Measurements from ENCODE around the gene TAS2R7.
"Not testable (repeated sequence)": the region's sequence is repeated elsewhere in the genome, so short reads cannot be mapped to it uniquely, and the experiment has no call there.

Gene TAS2R7

GRCh38 chr12:10802587-10802986 is at the start of gene TAS2R7:
Gene TAS2R7 (minus strand): TSS chr12:10802627. CDS start chr12:10802570, 57 bp downstream.
- CTCF ChIA-PET, result no interaction called here
- H3K27me3 Mint-ChIP-seq, result peaks cover 7% of the 10 kb centered on the region
- no peaks in the 10 kb centered on the region for H3K9me3 Mint-ChIP-seq
- H3K4me1 Mint-ChIP-seq, result no peaks in the 10 kb centered on the region
- no peak within 1 kb of the TSS for H3K4me3 Mint-ChIP-seq
- DNase-seq, result no peak
- no peak within 1 kb of the TSS for H3K27ac Mint-ChIP-seq
- no peaks in the 10 kb centered on the region for H3K36me3 Mint-ChIP-seq

DNA sequence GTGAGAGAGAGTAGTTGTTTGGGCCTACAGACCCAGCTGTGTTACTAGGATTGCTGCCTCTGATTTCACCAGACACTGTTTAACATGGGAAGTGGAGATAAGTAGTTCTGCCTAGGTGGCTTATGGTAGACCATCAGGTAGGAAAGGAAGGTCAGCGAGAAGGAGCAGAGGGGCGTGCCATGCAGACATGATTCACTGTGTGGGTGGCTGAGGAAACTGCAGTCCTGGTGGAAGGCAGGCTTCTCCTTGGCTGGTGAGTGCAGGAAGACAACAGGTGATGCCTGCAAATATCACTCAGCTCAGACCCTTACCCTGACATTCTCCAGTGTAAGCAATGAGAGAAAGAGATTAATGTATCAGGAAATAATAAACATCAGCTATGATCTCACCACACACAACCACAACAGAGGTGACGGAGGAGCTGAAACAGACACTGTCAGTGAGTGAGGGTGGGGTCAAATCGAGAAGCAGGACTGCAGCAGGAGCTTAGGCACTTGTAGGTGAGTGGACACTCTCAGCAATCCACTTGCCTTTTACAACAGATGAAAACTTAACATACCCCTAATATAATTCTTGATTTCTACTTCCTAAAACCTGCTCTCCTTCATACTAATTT is 48.9 kb upstream of the TAS2R7 start:
- peaks cover 30% of the 10 kb centered on the region for H3K36me3 Mint-ChIP-seq
- no peak overlapping the region for H3K4me3 Mint-ChIP-seq
- DNase-seq, result no peak
- H3K4me1 Mint-ChIP-seq, result peaks cover 39% of the 10 kb centered on the region
- peaks cover 14% of the 10 kb centered on the region for H3K9me3 Mint-ChIP-seq
- no peak overlapping the region for H3K27ac Mint-ChIP-seq
- H3K27me3 Mint-ChIP-seq, result no peaks in the 10 kb centered on the region
- CTCF ChIA-PET, result no interaction called here

GRCh38 chr12:10849425-10849878 is 47.0 kb upstream of the TAS2R7 start, which contains the start of gene PRR4:
Gene PRR4 (minus strand): TSS chr12:10849475. CDS start chr12:10849437, 38 bp downstream.
- Mint-ChIP-seq H3K4me1 (peaks cover 39% of the 10 kb centered on the region), H3K36me3 (peaks cover 24% of the 10 kb centered on the region), H3K4me3 (no peak within 1 kb of the TSS), H3K9me3 (peaks cover 4% of the 10 kb centered on the region), H3K27ac (peak within 1 kb of the TSS; percentile 56), H3K27me3 (no peaks in the 10 kb centered on the region)
- CTCF ChIA-PET, result no interaction called here
- peak; percentile 62 for DNase-seq

DNA sequence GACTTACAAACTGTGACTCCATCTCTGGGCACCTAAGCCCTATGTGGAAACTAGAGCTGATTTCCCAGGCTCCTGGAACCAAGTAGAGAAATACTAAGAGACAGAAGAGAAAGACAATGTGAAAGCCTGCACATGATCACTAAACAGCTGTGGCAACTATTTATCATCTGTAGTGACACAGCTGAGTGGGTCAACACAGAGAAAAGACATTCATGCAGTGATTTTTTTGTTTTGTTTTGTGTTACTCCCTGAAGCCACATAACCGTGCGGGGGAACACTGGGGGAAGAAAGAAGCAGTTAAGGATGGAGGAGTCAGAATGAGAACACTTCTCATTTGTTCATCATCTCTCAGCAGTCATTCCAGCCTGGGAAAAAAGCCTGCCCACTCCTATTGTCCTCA is 45.3 kb upstream of the TAS2R7 start:
- Mint-ChIP-seq H3K27me3 (no peaks in the 10 kb centered on the region), H3K36me3 (peaks cover 24% of the 10 kb centered on the region), H3K27ac (no peak overlapping the region), H3K4me1 (peaks cover 39% of the 10 kb centered on the region), H3K9me3 (peaks cover 2% of the 10 kb centered on the region), H3K4me3 (no peak overlapping the region)
- CTCF ChIA-PET, result interaction anchor here (0.6 kb wide), 1 partner anchor 895 kb away, joined by 3 read pairs; no protein-coding TSS in a partner anchor
- DNase-seq, result no peak

DNA sequence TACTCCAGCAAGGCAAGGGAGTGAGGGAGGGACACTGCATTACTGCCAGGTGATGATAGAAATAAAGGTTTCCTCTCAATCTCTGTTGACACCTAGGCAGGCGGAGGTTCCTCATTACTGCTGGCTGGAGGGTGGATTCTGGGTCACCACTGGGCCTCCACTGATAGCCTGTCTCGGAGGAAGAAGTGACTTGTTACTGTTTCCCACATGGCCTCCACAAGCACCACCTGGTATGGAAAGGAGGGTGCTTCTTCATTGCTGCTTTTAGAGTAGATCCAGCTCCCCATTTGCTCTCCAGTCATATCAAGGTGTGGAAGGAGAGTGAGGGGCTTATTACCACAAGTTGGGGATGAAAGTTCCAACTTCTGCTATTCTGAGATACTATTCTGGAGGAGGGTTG is 40.4 kb upstream of the TAS2R7 start:
- DNase-seq, result no peak
- peaks cover 10% of the 10 kb centered on the region for H3K36me3 Mint-ChIP-seq
- no peak overlapping the region for H3K27ac Mint-ChIP-seq
- no peaks in the 10 kb centered on the region for H3K27me3 Mint-ChIP-seq
- H3K4me3 Mint-ChIP-seq, result no peak overlapping the region
- CTCF ChIA-PET, result no interaction called here
- no peaks in the 10 kb centered on the region for H3K4me1 Mint-ChIP-seq
- no peaks in the 10 kb centered on the region for H3K9me3 Mint-ChIP-seq

DNA sequence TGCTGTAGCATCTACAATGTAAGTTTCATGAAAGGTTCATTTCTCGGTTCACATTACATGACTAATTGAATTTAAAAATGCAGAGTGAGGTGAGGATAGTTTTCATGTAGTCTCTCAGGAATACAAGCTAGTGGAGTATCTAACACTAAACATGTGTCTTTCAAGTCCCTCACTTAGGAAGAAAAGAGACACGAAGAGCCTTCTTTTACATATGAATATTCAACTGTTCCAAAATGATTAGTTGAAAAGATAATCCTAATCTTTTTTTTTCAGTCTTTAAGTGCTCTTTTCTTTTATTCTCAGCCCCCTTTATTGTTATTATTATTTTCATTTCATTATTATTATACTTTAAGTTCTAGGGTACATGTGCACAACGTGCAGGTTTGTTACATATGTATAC is 36.0 kb upstream of the TAS2R7 start:
- Mint-ChIP-seq H3K27me3 (no peaks in the 10 kb centered on the region), H3K9me3 (no peaks in the 10 kb centered on the region), H3K4me1 (no peaks in the 10 kb centered on the region), H3K27ac (no peak overlapping the region), H3K4me3 (no peak overlapping the region), H3K36me3 (no peaks in the 10 kb centered on the region)
- no peak for DNase-seq
- CTCF ChIA-PET, result no interaction called here

DNA sequence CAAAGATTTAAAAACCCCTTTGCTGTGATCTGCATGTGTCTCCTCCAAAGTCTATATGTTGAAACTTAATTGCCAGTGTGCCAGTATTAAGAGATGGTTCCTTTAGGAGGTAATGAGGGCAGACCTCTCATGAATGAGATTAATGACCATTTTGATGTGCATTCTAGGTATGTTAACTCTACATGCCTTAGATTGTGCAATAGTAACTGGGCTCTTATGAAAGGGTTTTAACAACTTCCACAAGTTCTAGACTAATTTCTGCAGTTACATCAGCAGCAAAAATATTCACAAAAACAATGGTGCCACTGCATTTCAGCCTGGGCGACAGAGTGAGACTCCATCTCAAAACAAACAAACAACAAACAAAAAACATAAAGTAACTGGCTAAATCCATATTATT is 27.6 kb upstream of the TAS2R7 start:
- DNase-seq, result no peak
- H3K36me3 Mint-ChIP-seq, result no peaks in the 10 kb centered on the region

GRCh38 chr12:10826258-10826657 is 23.8 kb upstream of the TAS2R7 start, which contains the start of gene TAS2R10:
Gene TAS2R10 (minus strand): TSS chr12:10826358. CDS start chr12:10826269, 89 bp downstream.
- no peaks in the 10 kb centered on the region for H3K9me3 Mint-ChIP-seq
- no peaks in the 10 kb centered on the region for H3K4me1 Mint-ChIP-seq
- H3K4me3 Mint-ChIP-seq, result no peak within 1 kb of the TSS
- no peak for DNase-seq
- H3K27me3 Mint-ChIP-seq, result no peaks in the 10 kb centered on the region
- no peak within 1 kb of the TSS for H3K27ac Mint-ChIP-seq
- CTCF ChIA-PET, result no interaction called here
- no peaks in the 10 kb centered on the region for H3K36me3 Mint-ChIP-seq

More for the DNA sequence above, 27.6 kb upstream of the TAS2R7 start:
- Mint-ChIP-seq H3K4me3 (no peak overlapping the region), H3K9me3 (no peaks in the 10 kb centered on the region), H3K27ac (no peak overlapping the region), H3K27me3 (no peaks in the 10 kb centered on the region), H3K4me1 (no peaks in the 10 kb centered on the region)
- CTCF ChIA-PET, result no interaction called here

- Mint-ChIP-seq H3K9me3 (no peaks in the 10 kb centered on the region), H3K4me3 (no peak overlapping the region), H3K4me1 (no peaks in the 10 kb centered on the region), H3K27ac (no peak overlapping the region), H3K36me3 (no peaks in the 10 kb centered on the region), H3K27me3 (no peaks in the 10 kb centered on the region)
- CTCF ChIA-PET, result no interaction called here
- DNase-seq, result no peak
Observed at GRCh38 chr12:10824957-10825356, 22.5 kb upstream of the TAS2R7 start.

- CTCF ChIA-PET, result no interaction called here
- H3K9me3 Mint-ChIP-seq, result no peaks in the 10 kb centered on the region
- H3K4me3 Mint-ChIP-seq, result no peak overlapping the region
- H3K27me3 Mint-ChIP-seq, result peaks cover 9% of the 10 kb centered on the region
- DNase-seq, result no peak
- H3K27ac Mint-ChIP-seq, result no peak overlapping the region
- no peaks in the 10 kb centered on the region for H3K36me3 Mint-ChIP-seq
- no peaks in the 10 kb centered on the region for H3K4me1 Mint-ChIP-seq
Observed at GRCh38 chr12:10811883-10812536, 9.6 kb upstream of the TAS2R7 start.

GRCh38 chr12:10810068-10810467 is 7.6 kb upstream of the TAS2R7 start, which contains the start of gene TAS2R9:
Gene TAS2R9 (minus strand): TSS chr12:10810168. CDS start chr12:10810075, 93 bp downstream.
- no peaks in the 10 kb centered on the region for H3K27me3 Mint-ChIP-seq
- H3K36me3 Mint-ChIP-seq, result no peaks in the 10 kb centered on the region
- CTCF ChIA-PET, result no interaction called here
- H3K27ac Mint-ChIP-seq, result no peak within 1 kb of the TSS
- no peak within 1 kb of the TSS for H3K4me3 Mint-ChIP-seq
- H3K9me3 Mint-ChIP-seq, result no peaks in the 10 kb centered on the region
- no peaks in the 10 kb centered on the region for H3K4me1 Mint-ChIP-seq
- no peak for DNase-seq

GRCh38 chr12:10807186-10807585 is 4.8 kb upstream of the TAS2R7 start, which contains the start of gene TAS2R8:
Gene TAS2R8 (minus strand): TSS chr12:10807286. CDS start chr12:10806980, 306 bp downstream.
- no peaks in the 10 kb centered on the region for H3K9me3 Mint-ChIP-seq
- DNase-seq, result no peak
- H3K27ac Mint-ChIP-seq, result no peak within 1 kb of the TSS
- CTCF ChIA-PET, result no interaction called here
- no peaks in the 10 kb centered on the region for H3K27me3 Mint-ChIP-seq
- H3K36me3 Mint-ChIP-seq, result no peaks in the 10 kb centered on the region
- H3K4me1 Mint-ChIP-seq, result no peaks in the 10 kb centered on the region
- no peak within 1 kb of the TSS for H3K4me3 Mint-ChIP-seq

DNA sequence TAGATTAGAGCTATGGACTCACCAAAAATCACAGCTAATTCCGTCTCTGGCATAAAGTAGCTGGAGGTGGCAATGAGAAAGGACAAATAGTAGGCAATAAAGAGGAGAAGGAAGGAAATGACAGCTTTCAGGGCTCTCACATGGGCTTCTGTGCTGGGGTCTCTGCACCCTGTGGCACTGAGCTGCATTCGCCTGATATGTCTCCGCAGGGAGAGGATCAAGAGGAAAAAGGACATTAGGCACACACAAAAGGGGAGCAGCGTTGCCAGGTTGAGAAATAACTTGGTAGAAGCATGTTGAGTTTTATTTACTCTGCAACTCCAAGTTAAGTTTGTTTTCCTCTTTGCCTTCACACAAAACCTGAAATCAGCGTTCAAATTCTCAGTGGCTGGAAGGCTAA is 686 bp downstream of the TAS2R7 start:
- no peaks in the 10 kb centered on the region for H3K9me3 Mint-ChIP-seq
- H3K4me3 Mint-ChIP-seq, result no peak overlapping the region
- DNase-seq, result no peak
- CTCF ChIA-PET, result no interaction called here
- peaks cover 7% of the 10 kb centered on the region for H3K27me3 Mint-ChIP-seq
- no peaks in the 10 kb centered on the region for H3K4me1 Mint-ChIP-seq
- no peak overlapping the region for H3K27ac Mint-ChIP-seq
- no peaks in the 10 kb centered on the region for H3K36me3 Mint-ChIP-seq

DNA sequence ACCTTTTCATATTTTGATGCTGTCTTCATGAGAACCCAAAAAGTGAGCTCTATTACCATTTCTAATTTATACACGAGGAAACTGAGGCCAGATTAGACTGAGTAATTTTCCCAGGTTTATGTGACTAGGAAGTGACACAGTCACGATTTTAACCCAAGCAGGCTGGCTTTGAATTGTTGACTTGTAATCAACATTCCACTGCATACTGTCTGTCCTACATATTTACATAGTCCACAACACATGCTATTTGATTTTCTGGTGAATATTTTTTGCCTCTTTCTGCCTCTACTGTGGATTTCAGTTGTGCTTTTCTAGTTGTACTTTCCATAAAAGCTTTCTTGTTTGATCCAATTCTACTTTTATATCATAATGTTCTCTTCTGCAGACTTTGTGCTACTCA is 8.2 kb downstream of the TAS2R7 start:
- Mint-ChIP-seq H3K4me1 (no peaks in the 10 kb centered on the region), H3K9me3 (no peaks in the 10 kb centered on the region), H3K36me3 (no peaks in the 10 kb centered on the region), H3K27ac (no peak overlapping the region), H3K27me3 (peaks cover 3% of the 10 kb centered on the region), H3K4me3 (no peak overlapping the region)
- no peak for DNase-seq
- CTCF ChIA-PET, result no interaction called here

DNA sequence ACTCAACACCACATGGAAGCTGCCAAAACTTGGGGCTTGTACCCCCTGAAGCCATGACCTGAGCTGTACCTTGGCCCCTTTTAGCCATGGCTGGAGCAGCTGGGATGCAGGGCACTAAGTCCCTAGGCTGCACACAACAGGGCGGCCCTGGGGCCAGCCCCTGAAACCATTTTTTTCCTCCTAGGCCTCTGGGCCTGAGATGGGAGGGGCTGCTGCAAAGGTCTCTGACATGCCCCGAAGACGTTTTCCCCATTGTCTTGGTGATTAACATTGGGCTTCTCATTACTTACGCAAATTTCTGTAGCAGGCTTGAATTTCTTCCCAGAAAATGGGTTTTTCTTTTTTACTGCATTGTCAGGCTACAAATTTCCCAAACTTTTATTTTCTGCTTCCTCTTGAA is 10.7 kb downstream of the TAS2R7 start:
- H3K9me3 Mint-ChIP-seq, CTCF ChIA-PET, H3K4me3 Mint-ChIP-seq, H3K36me3 Mint-ChIP-seq, H3K4me1 Mint-ChIP-seq, DNase-seq, H3K27me3 Mint-ChIP-seq, H3K27ac Mint-ChIP-seq: not testable (repeated sequence)
